Activated T-cell treated with anti-CD3 and anti-CD28 coated beads, Interleukin-2, amount 50 U/mL, for 1 hour (primary cell): ENCODE measurements around the gene SLC24A4.

Experiments used
- DNase-seq: peaks from one replicate; pipeline ENCODE4 v3.0.0-alpha.2; 2020

SLC24A4 gene

GRCh38 chr14:92510972-92511371 lies 188.0 kb downstream of the SLC24A4 start:
- no peak for DNase-seq

- no peak for DNase-seq
Observed at GRCh38 chr14:92511453-92512238, 188.7 kb downstream of the SLC24A4 start.

- no peak for DNase-seq
Observed at GRCh38 chr14:92512807-92513203, 189.8 kb downstream of the SLC24A4 start.

GRCh38 chr14:92513204-92513965 lies 190.4 kb downstream of the SLC24A4 start, which contains the start of gene RIN3:
RIN3 (plus strand) TSS chr14:92513781; CDS start chr14:92513933, 152 bp downstream.
- peak; percentile 67 for DNase-seq

GRCh38 chr14:92513966-92514843 lies 191.2 kb downstream of the SLC24A4 start:
- DNase-seq: peak; percentile 61

GRCh38 chr14:92514844-92515514 lies 192.0 kb downstream of the SLC24A4 start:
- DNase-seq: no peak

- no peak for DNase-seq
Observed at GRCh38 chr14:92515546-92516343, 192.8 kb downstream of the SLC24A4 start.

- DNase-seq: no peak
Observed at GRCh38 chr14:92516344-92516965, 193.5 kb downstream of the SLC24A4 start.

- DNase-seq: peak; percentile 52
Observed at GRCh38 chr14:92516966-92517506, 194.1 kb downstream of the SLC24A4 start.

GRCh38 chr14:92517761-92518160 lies 194.8 kb downstream of the SLC24A4 start:
- DNase-seq: no peak

GRCh38 chr14:92519246-92520101 lies 196.5 kb downstream of the SLC24A4 start:
- no peak for DNase-seq

GRCh38 chr14:92520102-92521057 lies 197.4 kb downstream of the SLC24A4 start:
- no peak for DNase-seq

- no peak for DNase-seq
Observed at GRCh38 chr14:92521058-92521415, 198.1 kb downstream of the SLC24A4 start.

GRCh38 chr14:92523752-92524151 lies 200.8 kb downstream of the SLC24A4 start:
- no peak for DNase-seq

- peak; percentile 18 for DNase-seq
Observed at GRCh38 chr14:92524602-92525185, 201.7 kb downstream of the SLC24A4 start.

- no peak for DNase-seq
Observed at GRCh38 chr14:92525322-92526095, 202.5 kb downstream of the SLC24A4 start.

- peak; percentile 14 for DNase-seq
Observed at GRCh38 chr14:92527721-92528120, 204.8 kb downstream of the SLC24A4 start.
